GM19099 (cell line): ENCODE measurements around the gene DUSP1.

ENCODE experiments used
- POLR2A ChIP-seq: IDR thresholded peaks from 3 replicates; pipeline ENCODE4 v1.6.1; 2011; ENCODE audit warnings: low read depth; ENCODE audit not compliant: insufficient read length; ENCODE audit errors: extremely low read depth

Gene DUSP1

DNA sequence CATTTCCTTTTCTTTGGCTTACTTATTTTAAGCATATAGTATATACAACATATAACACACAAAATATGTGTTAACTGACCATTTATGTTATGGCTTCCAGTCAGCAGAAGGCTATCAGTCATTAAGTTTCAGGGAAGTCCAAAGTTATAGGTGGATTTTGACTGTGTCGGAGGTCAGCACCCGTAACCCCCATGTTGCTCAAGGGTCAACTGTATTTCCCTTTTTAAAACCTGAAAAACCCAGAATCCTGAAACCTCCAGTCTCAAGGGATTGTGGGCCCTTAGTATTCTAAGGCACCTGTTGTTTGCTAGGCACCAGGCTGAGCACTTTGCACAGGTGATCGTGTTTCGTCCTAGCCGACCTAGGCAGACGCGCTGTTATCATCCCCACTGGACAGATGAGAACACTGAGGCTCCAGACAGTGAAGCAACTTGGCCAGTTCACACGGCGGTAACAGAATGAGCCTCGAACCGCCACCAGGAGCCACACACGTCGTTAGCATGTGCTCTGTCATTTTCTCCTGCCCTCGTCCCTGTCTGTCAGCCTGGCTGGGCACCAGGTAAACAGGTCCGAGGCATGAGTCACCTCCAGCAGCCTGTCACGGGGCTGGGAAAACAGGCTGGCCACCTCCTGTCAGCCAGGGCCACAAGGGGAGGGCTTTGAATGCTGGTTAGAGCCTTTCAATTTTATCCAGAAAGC, 39.9 kb downstream of the DUSP1 start:
- TF ChIP-seq POLR2A: no peak

DNA sequence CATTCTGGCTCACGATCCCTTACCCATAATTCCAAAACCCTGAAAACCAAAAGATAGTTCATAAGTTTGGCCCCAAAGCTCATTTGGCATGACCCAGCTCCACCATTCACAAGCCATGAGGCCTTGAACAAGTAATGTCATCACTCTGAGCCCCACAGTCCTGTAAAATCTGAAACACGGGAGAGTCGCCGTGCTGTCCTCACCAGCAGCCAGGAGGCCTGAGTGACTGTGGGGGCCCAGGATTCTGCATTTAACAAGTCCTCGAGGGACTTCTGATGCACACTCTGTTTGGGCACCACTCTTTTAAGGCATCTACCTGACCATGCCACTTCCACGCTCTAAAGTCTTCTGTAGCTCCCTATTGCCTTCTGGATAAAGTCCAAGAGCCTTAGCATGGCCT, 40.8 kb downstream of the DUSP1 start:
- TF ChIP-seq POLR2A: no peak

DNA sequence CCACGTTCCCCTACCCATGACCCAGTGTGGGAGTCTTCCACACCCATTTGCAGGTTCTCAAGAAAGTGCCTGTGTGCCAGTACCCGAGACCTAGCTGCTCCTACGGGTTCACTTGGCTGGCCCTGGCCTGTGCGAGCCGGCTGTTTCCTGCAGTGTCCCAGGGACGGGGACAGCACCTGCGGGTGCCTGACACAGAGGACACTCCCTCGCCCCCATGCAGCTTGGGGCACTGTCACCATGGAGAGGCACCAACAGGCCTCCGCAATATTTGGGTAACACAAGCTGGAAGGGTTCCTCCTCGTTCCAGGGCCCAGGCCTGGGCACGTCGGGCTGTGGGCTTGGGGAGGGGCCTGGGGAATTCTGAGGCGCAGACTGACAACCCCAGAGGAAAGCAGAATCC, 41.4 kb downstream of the DUSP1 start:
- no peak for TF ChIP-seq POLR2A

DNA sequence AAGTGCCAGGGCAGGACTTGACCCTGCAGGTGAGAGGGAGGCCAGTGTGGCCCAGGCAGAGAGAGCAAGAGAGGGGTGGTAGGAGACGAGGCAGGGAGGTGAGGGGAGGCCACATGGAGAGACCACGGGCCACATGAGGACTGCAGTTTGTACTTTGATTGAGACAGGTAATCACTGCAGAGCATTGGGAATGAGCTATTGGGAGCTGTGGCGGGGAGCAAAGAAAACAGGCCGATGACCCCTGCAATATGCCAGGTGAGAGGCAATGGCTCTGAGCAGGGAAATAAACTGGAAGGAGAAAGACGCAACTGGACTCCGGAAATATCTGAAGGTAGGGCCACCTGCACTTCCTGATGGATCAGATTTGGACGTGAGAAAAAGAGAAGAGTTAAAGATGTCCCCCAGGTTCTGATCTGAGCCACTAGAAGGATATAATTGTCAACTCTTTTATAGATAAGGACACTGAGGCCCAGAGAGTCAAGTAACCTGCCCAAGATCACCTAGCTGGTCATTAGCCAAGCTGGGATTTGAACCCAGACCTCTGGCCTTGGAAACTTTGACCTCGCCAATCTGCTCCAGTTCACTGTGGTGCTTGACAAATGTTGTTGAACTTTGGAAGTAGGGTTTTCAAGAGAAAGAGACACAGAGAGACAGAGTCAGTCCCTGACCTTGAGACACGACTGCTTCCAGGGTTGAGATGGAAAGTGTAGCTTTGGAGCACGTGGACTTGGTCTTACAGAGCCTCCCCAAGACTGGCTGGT, 42.3 kb downstream of the DUSP1 start:
- no peak for TF ChIP-seq POLR2A

DNA sequence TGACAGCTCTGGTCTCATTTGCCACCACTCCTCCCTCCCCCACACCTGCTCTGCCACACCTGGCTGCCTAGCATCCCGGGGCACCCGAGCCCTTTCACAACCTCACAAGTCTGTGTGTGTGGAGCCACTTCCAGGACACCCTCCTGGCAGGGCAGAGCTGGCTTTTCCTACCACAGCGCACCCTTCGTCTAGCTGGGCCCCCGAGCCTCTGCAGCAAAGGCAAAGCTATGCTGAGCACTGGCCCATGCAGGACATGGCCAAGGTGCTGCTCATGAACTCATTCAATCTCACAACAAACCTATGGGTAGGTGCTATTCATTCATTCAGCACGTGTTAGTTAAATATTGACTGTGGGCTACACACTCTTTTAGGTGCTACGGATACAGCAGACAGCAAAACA, 43.4 kb downstream of the DUSP1 start:
- TF ChIP-seq POLR2A: no peak

DNA sequence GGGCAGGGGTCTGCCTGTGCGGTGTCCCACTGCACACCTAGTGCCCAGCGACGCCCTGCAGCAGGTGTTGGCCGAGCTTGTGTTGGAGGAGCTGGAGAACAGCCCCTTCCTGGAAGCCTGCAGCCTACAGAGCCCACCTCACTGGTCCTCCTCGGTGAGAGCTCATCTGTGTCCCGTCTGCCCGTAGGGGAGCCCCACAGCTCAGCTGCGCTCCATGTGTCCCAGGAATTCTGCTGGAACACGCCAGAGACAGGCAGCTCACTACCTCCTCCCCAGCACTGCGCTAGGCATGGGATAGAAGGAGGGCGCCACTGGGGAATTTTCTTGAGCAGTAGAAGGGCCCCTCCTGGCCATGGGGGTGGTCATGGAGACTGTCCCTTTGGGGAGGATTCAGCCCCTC, 44.0 kb downstream of the DUSP1 start:
- TF ChIP-seq POLR2A: no peak

DNA sequence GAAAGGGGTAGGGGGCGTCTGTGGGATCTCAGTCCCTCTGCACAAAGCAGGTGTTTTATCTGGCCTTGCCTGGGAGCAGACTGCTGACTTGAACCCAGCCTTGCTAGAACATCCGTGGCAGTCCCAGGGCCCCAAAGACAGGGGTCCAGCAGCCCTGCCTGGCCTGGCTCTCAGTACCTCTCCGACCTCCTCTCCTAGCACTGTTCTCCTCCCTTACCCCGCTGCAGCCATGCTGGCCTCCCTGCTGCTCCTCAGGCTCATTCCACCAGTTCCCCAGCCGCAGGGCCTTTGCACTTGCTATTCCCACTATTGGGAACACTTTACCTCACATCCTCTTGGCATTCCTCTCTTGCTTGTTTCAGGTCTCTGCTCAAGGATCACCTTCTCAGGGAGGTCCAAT, 45.2 kb downstream of the DUSP1 start:
- no peak for TF ChIP-seq POLR2A

DNA sequence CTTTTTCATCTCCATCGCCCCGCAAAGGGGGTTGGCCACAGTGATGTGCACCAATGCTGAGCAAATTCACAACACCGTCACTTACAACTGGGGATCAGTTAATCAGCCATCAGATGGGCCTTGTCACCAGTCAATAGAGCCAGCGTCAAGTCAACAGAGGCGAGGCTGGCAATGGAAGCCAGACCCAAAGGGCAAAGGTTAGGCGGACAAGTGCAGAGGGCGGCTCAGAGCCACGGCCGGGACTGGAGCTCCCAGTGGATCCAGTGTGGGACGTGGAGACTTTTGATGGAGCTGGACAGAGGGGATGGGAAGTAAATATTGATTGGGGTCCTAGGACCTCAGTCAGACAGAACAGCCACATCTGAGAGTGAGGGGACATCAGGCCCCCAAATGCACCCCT, 45.7 kb downstream of the DUSP1 start:
- TF ChIP-seq POLR2A: no peak

DNA sequence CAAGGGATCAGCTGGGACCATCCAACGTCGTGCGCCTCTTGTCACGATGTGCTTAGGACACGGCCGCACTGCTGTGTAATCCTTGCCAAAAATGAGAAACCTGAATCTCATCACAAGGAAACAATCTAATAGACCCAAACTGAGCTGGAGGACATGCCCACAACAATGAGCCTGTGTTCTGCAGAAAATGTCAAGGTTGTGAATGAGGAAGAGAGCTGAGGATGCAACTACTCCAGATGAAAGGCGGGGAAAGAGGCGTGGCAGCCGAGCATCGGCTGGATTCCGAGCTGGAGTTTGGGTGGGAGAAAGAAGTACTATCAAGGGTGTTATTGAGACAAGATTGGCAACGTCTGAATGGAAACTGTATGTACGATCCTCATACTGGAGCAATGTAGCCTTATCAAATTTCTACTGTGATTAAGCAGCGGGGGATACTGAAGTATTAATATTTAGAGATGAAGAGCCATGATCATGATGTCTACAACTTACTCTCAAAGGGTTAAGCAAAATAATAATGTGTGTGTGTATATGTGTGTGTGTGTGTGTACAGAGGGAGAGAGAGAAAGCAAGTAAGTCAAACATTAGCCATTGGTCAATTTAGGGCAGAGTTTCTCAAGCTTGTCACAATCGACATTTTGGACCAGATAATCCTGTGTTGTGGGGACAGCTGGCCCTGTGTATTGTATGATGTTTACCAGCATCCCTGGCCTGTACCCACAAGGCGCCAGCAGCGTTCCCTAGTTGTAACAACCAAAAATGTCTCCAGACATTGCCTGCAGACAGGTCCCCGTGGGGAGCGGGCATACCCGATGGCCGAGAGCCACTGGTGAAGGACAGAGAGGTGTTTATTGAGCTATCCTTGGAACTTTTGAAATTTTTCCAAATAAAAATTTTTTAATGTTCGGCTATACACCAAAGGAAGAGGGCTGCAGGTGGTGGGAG, 46.5 kb downstream of the DUSP1 start:
- no peak for TF ChIP-seq POLR2A

DNA sequence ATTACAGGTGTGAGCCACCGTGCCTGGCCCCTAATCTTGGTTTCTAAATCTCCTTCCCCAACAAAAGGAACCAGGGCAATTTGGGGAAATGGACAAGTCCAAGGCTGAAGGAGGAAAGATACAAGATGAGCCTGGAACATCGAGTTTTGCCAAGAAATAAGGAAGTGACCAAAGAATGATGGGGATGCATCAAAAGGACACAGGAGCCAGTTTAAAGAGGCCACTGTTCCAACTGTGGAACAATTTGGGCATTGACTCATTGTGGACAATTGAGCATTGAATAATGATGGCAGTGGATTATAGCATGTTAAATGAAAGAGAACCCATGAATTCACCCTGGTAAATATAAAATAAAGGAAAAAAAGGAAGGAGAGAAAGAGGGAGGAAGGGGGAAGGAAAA, 47.5 kb downstream of the DUSP1 start:
- no peak for TF ChIP-seq POLR2A

DNA sequence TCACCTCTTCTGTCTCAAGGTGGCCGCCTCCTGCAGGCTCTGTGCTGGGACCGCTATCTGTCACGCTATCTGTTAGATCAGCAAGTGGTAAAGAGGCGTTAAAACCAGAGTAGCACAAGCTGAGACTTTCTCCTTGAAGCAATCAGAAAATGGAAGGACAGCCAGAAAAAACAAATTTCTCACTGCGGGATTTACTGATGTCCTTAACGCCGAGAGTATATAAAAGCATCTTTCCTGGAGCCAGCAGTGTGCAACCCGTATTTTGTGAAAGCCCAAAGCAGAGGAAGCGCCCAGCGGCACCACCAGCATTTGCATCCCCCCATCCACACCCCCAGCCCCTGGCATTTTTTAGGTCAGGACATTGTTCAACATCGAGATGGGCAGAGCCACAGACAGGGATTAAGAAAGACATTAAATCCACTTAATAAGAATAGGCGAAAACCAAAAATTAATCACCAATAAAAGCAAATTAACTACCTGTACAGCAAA, 48.6 kb downstream of the DUSP1 start:
- TF ChIP-seq POLR2A: no peak

DNA sequence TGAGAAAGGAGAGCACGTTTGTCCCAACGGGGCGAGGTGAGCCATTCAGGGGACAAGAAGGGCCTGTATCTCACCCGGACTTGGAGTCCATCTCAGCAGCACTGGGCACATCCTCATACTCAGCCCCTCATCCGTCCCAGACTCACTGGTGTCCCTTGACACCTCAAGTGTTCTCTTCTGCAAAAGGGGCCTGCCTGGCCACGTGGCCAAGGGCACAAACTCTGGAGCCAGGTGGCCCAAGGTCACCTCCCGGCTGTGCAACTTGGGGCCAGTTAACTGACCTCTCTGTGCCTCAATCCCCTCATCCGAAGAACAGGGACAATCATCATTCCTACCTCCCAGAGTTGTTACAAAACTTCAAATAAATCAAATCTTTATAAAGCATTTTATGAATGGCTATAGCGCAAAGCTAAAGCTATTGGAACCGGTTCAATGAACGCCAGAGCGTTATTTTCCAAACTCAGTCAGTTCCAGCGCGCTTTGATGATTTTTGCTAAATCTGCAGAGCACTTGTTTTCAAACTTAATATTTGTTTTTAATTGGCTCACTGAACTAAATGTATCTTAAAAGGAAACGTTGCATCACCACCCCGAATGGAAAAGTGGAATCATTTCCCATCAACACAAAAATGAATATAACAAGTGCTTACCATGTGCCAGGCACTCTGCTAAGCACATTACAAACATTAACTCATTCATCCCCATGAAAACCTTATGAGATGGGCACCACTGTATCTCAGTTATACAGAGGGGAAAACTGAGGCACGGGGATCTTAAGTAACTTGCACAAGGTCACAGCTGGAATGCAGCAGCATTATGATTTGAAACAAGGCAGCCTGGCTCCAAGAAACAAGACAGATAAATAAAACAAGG, 49.3 kb downstream of the DUSP1 start:
- no peak for TF ChIP-seq POLR2A

DNA sequence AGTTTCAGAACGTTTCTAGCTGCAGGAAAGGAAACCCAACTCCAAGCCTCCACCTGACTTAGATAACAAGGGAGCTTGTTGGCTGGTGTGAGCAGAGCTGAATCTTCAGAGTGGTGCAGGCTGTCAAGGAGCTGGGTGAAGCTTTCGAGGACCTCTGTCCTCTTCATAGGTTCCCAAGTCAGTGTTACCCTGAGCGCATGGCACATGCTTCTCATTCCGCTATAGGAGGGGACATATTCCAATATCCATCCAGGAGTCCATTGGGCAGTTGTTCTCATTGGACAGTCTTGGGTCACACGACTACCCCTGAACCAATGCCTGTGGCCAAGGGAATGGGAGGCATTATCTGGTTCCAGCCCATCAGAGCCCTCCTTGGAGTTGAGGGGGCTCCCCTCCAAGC, 50.3 kb downstream of the DUSP1 start:
- no peak for TF ChIP-seq POLR2A

DNA sequence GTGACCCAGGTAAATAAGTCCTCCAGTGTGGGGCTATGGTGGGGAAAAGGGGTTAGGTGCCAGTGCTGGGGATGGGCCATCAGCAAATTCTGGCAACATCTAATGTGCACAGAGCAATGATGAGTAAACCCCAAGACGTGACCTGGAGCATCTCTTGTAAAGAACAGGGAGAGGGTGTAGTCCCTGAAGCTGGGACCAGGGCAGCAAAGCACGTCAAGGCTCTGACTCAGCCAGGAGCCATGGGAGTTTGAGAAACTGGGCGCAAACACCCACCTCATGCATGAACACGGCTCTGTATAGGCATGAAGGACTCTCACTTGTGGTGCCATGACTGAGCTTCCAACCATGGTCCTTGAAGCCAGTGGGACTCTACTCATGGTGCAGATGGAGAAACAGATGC, 51.8 kb downstream of the DUSP1 start:
- TF ChIP-seq POLR2A: no peak
